ENCODE data around the gene CS.

DNA sequence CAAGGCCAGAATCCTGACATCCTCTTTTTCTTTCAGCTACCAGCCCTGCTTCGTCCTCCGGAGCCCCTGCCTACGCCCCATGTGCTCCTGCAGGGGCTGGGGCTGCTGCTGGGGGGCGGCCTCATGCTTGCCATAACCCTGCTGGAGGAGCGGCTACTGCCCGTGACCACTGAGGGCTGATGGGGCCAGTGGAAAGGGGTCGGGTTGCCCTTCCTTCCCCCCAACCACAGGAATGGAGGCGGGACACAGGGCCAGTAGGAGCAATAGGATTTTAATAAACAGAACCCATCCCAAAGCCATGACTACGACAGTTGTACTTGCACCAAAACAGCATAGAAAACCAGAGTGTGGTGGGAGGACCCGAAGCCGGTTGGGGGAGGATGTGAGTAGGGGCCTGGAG, 62.6 kb downstream of the CS start:
- TF ChIP-seq POLR2A (IDR thresholded peaks at IDR 0.05; ENCODE audit: extremely low read depth, insufficient read length) (no peak), MAX (IDR thresholded peaks at IDR 0.05; ENCODE audit: low read depth, low read length) (no peak)
- TF ChIP-seq, protein P1, sequence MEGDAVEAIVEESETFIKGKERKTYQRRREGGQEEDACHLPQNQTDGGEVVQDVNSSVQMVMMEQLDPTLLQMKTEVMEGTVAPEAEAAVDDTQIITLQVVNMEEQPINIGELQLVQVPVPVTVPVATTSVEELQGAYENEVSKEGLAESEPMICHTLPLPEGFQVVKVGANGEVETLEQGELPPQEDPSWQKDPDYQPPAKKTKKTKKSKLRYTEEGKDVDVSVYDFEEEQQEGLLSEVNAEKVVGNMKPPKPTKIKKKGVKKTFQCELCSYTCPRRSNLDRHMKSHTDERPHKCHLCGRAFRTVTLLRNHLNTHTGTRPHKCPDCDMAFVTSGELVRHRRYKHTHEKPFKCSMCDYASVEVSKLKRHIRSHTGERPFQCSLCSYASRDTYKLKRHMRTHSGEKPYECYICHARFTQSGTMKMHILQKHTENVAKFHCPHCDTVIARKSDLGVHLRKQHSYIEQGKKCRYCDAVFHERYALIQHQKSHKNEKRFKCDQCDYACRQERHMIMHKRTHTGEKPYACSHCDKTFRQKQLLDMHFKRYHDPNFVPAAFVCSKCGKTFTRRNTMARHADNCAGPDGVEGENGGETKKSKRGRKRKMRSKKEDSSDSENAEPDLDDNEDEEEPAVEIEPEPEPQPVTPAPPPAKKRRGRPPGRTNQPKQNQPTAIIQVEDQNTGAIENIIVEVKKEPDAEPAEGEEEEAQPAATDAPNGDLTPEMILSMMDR (IDR thresholded peaks at IDR 0.05; ENCODE audit: low read depth, low read length) = no peak

Measured in NB4 (cell line).